DMS114 treated with DMSO at 0.1 percent for 48 hours (cell line): Measurements from ENCODE around the gene LAMA2.

Experiments used
- DNase-seq: peaks from one replicate; lab custom pipeline; 2025; ENCODE audit not compliant: unreplicated experiment; lab: John Stamatoyannopoulos, UW

LAMA2 gene

DNA sequence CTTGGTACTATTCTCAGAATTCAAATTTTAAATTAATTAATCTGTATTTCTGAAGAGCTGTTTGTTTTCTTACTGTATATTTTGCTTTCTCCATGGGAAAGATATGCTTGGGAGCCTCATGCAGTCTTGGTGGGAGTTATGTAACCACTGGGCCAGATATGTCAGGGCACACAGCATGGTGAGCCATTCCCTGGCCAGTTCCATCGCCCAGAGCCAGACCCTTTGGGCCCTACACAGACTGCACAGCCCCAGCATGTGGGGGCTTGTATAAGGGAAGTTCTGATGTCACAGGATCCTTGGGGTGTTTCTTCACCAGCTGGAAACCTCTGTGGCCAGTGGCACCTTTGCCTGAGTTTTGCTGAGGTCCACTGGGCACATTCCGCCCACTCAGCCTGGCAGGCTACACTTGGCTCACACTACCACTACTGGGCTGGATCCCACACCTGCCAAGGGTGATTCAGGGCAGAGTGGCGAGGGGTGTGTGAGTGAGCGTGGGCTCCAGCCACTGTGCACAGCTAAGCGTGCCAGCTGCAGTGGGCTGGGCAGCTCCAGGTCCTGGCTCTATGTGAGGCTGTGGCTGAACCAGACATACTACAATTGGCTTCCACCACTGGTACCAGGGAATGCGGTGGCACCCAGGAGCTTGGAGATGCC lies 533.5 kb downstream of the LAMA2 start:
- no peak for DNase-seq

DNA sequence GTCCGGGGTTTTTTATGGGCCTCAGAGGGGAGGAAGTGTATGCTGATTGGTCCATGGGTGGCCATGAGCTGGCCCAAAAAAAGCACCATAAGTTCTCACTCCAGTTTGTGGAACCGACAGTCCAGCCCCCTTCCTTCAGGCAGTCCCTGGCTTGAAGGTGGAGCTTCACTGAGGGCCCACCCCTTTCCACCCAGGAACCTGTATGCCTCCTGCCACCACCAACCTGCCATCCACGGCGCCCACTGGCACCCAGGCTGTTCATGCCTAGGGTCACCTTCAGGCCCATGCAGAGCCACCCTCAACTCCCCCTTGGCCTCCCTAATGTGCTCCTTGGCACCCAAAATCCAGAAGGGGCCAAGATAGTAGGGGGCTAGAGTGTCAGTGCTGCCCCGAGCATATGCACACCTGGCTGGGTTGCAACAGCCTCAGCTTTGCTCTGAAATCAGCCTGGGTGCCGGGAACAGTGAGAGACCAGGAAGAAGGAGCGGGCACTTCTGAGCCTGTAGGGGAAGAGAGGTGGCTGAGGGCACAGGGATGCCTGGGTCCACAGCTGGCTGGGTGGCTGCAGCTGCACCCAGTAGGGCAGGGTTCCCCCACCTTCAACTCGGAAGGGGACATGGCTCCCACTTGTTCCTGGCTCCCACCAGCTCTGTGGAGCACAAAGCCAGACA lies 534.6 kb downstream of the LAMA2 start:
- no peak for DNase-seq

DNA sequence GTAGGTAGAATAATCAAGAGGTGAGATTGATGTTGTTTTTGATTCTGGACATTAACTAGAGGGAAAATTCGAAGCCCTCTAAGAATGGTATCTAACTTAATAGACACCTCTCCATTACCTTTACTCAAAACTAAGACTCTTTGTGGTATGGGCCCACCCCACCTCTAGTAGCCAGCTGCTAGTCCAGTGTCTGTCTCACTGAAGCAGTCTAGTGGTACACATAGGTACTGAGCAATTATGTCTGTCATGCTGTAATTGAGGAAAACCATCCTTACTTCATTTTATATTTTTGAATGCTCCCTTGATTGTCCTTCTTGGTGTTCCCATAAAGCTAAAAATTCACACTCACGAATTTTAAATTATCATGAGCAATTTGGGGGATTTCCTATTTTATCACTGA lies 536.4 kb downstream of the LAMA2 start:
- no peak for DNase-seq

DNA sequence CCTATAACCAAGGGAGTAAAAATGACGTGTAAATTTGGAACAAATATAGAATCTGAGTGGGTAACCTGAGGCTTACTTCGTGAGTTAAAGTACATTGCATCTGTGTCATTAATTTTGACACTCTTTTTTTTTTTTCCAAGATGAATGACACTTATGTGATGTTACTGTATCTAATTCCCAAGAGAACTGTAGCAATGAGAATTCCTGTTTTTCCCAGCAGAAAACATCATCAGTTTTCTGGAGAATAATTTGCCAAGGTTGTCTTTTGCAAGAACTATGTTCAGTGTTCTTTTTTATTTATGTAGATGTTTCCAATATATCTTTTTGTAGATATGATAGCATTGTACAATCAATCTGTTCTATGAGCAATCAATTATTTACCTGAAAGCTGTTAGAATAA lies 543.4 kb downstream of the LAMA2 start:
- DNase-seq: no peak

DNA sequence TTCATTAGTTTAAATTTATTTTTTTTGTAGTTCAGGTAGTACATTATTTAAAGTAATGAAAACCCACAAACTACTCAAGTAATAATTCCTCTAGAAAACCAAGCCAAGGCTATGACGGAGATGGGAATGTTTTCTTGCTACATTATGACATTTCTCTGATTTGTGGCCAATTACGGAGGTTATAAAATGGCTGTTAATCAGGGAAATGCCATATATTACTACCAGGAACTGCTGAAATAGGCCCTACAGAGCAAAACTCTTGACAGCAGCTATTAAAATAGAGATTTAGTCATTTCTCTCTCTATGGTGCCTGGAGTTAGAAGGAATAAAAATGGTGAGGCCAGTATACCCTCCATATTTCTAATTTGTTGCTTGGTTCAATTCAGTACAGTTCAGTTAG lies 547.0 kb downstream of the LAMA2 start:
- DNase-seq: no peak

DNA sequence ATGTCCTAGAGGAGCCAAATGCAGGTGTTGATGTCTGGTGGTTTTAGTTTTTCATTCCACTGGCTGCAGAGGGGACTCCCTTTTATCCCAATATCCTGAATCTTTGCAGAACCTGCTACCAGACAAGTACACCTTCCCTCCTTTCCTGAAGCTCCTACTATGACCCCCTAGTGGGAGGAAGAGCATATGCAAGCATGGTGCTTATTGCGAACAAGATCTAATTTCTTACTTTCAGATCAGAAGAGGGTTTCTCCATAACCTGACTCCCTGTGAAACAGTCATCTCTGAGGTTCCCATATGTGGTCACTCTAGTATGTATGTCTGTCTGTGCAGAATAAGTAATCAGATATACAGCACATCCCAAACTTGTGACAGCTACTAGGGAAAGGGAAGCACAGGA lies 549.8 kb downstream of the LAMA2 start:
- no peak for DNase-seq

DNA sequence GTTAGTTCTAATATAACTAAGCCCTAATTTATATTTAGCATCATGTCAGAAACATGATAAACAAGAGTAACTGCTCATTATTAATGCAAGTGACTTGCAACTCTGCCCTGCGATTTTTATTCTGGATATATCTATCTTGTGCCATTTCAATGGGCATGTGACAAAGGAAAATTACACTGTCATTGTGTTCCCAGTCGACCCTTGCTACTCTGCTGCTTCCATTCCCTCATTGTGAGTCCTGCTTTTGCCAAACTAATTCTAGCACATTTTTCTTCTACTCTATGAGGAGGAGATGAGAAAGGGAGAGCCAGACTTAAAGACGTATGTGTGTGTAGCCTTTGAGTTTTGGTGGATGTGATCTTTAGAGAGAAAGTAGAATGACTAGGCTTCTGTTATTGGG lies 551.2 kb downstream of the LAMA2 start:
- DNase-seq: no peak

DNA sequence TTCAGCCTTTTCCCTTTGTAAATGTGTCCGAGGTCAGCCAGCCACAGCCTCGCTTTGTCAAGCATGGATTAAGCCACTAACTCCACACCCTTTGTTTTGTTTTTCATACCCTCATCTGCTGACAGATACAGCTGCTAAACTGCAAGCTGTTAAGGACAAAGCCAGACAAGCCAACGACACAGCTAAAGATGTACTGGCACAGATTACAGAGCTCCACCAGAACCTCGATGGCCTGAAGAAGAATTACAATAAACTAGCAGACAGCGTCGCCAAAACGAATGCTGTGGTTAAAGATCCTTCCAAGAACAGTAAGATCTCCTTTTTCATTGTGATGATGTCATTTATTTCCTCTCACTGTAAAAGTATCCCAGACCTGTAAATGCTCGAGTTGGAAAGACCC lies 557.8 kb downstream of the LAMA2 start:
- DNase-seq: no peak

DNA sequence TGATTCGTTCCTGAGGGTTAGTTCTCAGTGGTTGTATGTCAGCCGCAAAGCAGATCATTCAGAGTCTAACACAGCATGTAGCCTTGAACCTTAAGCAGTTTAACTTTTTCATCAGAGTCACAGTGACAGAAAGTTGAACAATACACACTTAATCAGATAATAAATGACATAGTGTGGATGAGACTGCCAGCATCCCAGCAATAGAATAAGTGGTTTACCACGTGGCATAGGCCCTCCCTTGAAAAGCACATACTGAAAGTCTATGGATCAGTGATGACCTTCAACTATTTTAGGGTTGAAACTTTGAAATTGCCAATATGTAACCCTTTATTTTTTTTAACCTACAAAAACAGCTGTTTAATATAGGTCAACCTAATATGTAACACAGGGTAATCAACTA lies 561.7 kb downstream of the LAMA2 start:
- DNase-seq: no peak

DNA sequence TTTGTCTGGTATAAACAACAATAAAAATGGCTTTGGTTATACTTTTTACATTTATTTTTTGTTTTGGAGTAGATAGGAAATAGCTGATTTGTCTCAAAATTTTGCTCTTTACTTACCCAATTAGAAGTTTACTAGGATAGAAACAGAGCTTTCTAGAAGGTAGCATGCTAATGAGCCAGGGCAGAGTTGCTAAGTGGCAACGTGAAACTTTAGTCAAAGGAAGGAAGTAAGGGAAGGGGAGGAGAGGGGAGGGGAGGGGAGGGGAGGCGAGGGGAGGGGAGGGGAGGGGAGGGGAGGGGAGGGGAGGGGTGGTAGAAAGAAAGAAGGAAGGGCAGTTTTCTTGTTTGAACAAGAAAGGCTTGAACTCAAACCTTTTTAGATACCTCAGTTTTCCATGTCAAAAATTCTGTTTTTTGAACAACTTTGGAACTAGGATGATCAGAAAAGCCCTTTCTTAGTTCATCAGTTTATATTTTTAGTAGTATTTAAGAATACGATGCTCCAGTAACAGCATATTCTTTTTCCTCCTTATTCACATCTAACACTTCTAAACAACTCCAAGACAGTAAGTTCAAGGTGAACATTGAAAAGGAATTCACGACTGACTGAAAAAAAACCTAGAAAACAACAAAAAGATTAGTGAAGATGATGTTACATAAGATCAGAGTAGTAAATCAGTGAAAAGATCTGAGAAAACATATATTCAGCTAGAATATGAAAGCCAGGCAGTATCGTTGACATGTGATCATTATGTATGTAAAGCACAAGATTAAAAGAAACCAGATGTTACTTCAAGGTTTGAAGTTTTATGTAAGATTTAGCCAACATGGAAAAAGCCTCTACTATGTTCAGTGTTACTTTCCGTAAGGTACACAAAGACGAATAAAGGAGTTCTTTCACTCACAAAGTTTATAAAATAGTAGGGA lies 563.6 kb downstream of the LAMA2 start:
- no peak for DNase-seq

DNA sequence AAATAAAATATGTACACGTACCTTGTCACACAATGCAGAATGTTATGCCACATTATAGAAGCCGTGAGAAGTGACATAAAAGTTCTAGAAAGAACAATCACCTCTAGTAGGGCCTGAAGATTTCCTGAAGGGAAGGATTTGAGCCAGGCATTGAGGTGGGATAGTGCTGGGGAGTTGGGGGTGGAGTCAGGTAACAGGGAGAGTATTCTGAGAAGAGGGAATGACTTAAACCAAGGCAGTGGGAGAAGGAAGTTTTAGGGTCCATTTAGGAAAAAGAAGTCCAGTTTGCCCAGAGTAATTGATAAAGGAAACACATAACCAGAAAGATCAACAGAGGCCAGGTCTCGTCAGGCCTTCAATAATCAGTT lies 564.2 kb downstream of the LAMA2 start:
- DNase-seq: no peak

DNA sequence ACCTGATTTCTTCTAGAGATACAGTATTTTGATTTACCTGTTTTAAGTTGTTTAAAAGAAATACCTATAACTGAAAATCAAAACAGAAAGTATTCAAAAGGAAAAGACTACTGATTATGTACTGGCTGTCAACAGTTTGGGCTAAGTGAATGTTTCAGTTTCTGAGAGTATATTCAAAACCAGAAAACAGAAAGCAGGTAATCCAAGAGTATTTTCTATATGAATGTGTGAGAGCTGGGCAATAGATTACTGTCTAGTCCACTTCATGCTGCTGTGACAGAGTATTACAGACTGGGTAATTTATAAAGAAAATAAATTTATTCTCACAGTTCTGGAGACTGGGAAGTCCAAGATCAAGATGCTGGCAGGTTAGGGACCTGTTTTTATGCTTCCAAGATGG lies 566.0 kb downstream of the LAMA2 start:
- DNase-seq: no peak

DNA sequence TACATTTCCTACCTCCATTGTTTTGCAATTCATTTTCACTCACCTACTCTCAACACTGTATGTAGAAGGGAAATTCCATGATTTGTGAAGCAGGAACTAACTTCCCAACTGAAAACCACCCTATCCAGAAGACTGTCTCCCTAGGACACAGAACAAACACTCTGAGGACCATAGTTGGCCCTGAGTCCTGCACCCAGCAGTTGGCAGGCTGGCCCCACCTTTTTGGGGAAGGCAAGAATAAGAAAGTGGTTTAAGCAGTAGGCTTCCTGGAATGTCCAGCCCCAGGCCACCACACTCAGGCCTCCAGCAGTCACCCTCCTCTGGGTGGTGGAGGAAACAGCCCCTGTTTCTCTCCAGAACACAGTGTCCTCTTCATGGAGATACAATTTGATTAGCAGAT lies 568.2 kb downstream of the LAMA2 start:
- no peak for DNase-seq

DNA sequence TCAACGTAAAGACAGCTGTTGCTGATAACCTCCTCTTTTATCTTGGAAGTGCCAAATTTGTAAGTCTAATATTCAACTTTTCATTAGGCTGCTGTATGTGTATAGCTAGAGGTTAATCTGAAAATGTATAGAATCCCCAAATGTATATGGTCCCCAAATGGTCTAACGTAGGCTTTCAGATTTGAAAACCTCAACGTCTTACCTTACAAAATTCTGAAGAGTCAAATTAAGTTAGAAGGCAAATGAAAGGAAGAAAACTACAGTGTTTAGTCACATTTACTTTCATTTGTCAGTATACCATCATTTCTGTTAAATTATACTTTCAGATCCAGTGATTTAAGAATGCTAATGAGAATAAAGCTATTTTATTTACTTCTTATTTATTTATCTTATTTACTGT lies 570.1 kb downstream of the LAMA2 start:
- DNase-seq: no peak

DNA sequence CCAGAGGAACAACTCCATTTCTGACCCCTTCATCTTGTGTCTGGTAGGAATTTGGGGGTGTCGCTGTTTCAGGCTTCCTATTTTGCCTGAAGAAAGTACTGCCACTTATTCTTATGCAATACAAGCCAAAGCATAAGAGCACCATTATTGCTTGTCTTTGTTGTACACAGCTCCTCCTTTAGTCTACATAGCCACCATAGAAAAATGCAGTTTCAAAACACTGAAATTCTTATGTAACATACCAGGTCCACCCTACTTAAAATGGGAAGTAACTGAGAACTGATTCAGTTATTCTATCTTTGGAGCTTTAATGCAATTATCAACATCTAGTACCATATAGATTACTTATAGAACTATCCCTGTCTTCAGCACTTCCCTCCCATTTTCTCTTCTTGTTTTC lies 571.5 kb downstream of the LAMA2 start:
- DNase-seq: no peak

DNA sequence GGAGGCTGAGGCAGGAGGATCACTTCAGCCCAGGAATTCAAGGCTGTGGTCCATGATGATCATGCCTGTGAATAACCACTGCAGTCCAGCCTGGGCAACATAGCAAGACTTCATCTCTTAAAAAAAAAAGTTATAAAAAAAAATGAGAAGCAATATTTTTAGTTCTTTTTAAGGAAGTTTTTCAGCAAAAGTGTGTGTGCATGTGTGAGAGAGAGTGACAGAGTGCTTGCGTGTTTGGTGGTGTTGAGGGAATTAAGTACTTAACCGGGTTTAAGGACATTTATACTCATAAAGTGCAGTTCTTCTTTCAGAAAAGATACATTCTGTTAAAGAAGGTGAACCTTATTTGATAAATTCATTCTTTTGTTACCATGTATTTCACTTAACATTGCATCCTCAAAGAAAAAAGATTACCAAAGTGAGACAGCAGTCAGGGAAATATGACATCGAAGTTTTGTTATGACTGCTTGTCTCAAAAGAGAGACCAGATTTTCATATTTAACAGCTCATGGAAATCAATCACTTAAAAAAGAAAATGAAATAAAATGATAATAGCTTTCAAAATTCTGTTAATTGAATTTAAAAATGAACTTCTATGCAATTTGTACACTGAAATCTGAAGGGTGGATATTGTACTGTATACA lies 572.3 kb downstream of the LAMA2 start:
- DNase-seq: no peak

DNA sequence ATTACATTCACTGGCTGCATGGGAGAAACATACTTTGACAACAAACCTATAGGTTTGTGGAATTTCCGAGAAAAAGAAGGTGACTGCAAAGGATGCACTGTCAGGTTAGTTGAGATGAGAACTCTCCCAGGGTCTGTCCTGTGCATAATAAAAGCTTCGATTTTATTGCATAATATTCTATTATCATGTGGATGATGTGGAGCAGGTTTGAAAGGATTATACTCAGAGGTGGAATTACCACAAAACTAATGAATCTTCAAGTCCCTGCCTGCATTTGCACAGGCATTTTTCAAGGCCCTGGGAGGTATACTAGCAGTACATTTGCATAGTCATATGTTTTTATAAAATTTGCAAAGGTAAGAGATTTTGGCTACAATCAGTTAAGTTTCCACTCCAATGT lies 577.3 kb downstream of the LAMA2 start:
- DNase-seq: no peak

DNA sequence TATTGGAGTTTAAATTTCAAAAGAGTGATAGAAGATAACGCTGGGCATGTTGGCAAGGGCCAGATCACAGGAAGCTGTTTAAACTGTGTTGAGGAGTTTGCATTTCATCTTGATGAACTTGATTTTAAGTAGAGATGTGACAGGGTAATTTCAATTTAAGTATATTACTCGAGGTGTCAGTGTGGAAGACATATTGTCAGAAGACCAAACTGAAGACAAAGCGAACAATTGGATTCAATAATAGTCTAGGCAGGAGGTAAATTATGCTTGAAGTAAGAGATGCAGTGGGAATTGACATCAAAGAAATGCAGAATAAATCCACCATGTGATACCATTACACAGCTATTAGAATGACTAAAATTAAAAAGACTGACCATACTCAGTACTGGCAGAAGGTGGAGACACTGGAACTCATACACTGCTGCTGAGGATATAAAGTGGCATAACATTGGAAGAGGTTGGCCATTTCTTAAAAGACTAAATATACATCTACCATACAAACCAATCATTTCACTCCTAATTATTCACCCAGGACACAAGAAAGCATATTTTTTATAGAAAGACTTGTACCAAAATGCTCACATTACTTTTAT lies 586.2 kb downstream of the LAMA2 start:
- no peak for DNase-seq

DNA sequence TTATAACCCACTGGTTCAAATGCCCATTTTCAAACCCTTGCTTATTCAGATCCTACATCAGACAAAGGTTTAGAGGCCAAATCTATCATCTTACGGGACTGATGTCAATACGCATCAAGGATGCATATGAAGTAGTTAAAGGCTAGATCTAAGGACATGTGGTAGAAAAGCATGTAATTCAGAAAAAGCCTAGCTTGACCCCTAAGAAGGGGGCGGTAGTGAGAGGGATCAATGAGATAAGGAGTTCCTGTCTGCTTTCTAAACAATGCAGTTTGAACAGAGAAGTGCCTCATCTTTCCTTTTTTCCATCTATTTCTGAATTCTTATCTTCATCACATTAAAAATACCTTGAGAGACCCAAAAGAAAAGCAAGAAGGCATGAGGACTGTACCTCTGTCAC lies 589.3 kb downstream of the LAMA2 start:
- no peak for DNase-seq

DNA sequence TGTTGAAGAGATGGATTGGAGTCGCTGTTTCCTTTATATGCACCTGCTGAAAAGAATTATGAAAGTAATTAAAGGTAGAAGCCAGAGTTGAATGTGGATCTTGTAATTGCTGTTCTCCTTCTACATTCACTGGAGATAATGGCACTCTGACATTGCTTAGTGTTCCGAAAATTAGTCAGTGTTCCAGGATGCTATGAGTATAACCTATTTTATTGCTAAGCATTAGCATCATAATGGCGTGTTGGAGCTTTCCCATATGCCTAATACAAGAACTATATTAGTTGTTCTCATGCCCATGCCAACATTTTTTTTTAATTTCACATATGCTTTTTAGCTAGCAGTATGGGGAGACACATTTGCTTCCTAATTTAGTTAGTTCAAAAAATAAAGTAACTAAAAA lies 590.6 kb downstream of the LAMA2 start:
- DNase-seq: no peak
